WTC11 (cell line): ENCODE data around the gene CCL18. TPM values are rescaled to one million over a fixed set of nuclear protein-coding genes. Genes with fewer than 3 reads are reported as not detected.
"Not testable (repeated sequence)": the region's sequence is repeated elsewhere in the genome, so short reads cannot be mapped to it uniquely, and the experiment has no call there.

ENCODE experiments used
- ATAC-seq: fragments of 200-7000 bp; cut with Tn5 transposase; 2 replicates; pipeline ENCODE4 v1.10.0; 2021; ENCODE audit warnings: mild to moderate bottlenecking, moderate library complexity
- CTCF ChIA-PET: fragments of 300-600 bp; sonication (Branson Sonifier 250); formaldehyde crosslinking; loops from one replicate; lab custom pipeline; 2021; ENCODE audit warnings: antibody characterized with exemption; lab: Charles Lee
- POLR2A ChIA-PET: fragments of 350-600 bp; sonication (Branson Sonifier 250); formaldehyde crosslinking; loops from one replicate; lab custom pipeline; 2021; ENCODE audit warnings: antibody characterized with exemption; lab: Charles Lee
- DNase-seq: peaks from one replicate; pipeline ENCODE4 v3.0.0; 2021; ENCODE audit warnings: low spot score
- H3K27ac Mint-ChIP-seq: 2 replicates; pipeline ENCODE4 v1.8.0; 2021; ENCODE audit warnings: mixed read lengths
- H3K27me3 Mint-ChIP-seq: 2 replicates; pipeline ENCODE4 v1.8.0; 2021; ENCODE audit warnings: low read depth, mild to moderate bottlenecking, moderate library complexity, mixed read lengths
- H3K36me3 Mint-ChIP-seq: 2 replicates; pipeline ENCODE4 v1.8.0; 2021; ENCODE audit warnings: mixed read lengths
- H3K4me1 Mint-ChIP-seq: 2 replicates; pipeline ENCODE4 v1.8.0; 2022; ENCODE audit warnings: mixed read lengths
- H3K4me3 Mint-ChIP-seq: 2 replicates; pipeline ENCODE4 v1.8.0; 2021; ENCODE audit warnings: mild to moderate bottlenecking, moderate library complexity, mixed read lengths
- H3K9me3 Mint-ChIP-seq: 2 replicates; pipeline ENCODE4 v1.8.0; 2021; ENCODE audit warnings: mixed read lengths
- FOXJ3 ChIP-seq: sonication (generic); formaldehyde crosslinking; IDR thresholded peaks from 2 replicates; pipeline ENCODE4 v1.9.0; 2021; ENCODE audit warnings: missing genetic modification reagents, mild to moderate bottlenecking, borderline replicate concordance
- GABPB1 ChIP-seq: sonication (generic); formaldehyde crosslinking; IDR thresholded peaks from 2 replicates; pipeline ENCODE4 v1.8.1; 2023; ENCODE audit warnings: mild to moderate bottlenecking, missing genetic modification reagents
- GRHL2 ChIP-seq: fragments of 250-450 bp; sonication (Bioruptor Pico); IDR thresholded peaks from 2 replicates; pipeline ENCODE4 v1.8.0; 2022; ENCODE audit warnings: mild to moderate bottlenecking, moderate library complexity; ENCODE audit not compliant: insufficient replicate concordance, severe bottlenecking
- GTF2I ChIP-seq: fragments of 250-450 bp; sonication (Bioruptor Pico); conservative IDR thresholded peaks from 2 replicates; pipeline ENCODE4 v1.4.0; 2021; ENCODE audit warnings: mild to moderate bottlenecking
- HMGA2 ChIP-seq: fragments of 250-450 bp; sonication (Bioruptor Pico); IDR thresholded peaks from 2 replicates; pipeline ENCODE4 v1.4.0; 2021; ENCODE audit warnings: mild to moderate bottlenecking, moderate library complexity
- IRF2 ChIP-seq: sonication (generic); formaldehyde crosslinking; IDR thresholded peaks from 2 replicates; pipeline ENCODE4 v1.8.0; 2022; ENCODE audit warnings: low read depth, missing genetic modification reagents, borderline replicate concordance
- JUN ChIP-seq: sonication (generic); formaldehyde crosslinking; IDR thresholded peaks from 2 replicates; pipeline ENCODE4 v1.8.0; 2023; ENCODE audit warnings: mild to moderate bottlenecking, missing genetic modification reagents
- NFATC4 ChIP-seq: fragments of 250-450 bp; sonication (Bioruptor Pico); IDR thresholded peaks from 2 replicates; pipeline ENCODE4 v1.9.0; 2021; ENCODE audit warnings: mild to moderate bottlenecking
- NR2C2 ChIP-seq: sonication (generic); formaldehyde crosslinking; IDR thresholded peaks from 2 replicates; pipeline ENCODE4 v1.8.0; 2022; ENCODE audit warnings: mild to moderate bottlenecking, missing genetic modification reagents
- RELA ChIP-seq: sonication (generic); formaldehyde crosslinking; IDR thresholded peaks from 2 replicates; pipeline ENCODE4 v1.8.1; 2022; ENCODE audit warnings: missing genetic modification reagents, mild to moderate bottlenecking, borderline replicate concordance
- RORB ChIP-seq: fragments of 250-450 bp; sonication (Bioruptor Pico); IDR thresholded peaks from 2 replicates; pipeline ENCODE4 v1.9.0; 2021; ENCODE audit warnings: mild to moderate bottlenecking
- ZNF423 ChIP-seq: fragments of 250-450 bp; sonication (Bioruptor Pico); IDR thresholded peaks from 2 replicates; pipeline ENCODE4 v2.1.2; 2022; ENCODE audit warnings: mild to moderate bottlenecking, moderate library complexity
- total RNA-seq: library from RNA; stranded (reverse); gene quantifications from 3 replicates; pipeline ENCODE4 v1.2.3, GENCODE V29; 2021
- TF ChIP-seq, protein P1 (sequence below): fragments of 250-450 bp; sonication (Bioruptor Pico); conservative IDR thresholded peaks from 2 replicates; pipeline ENCODE4 v1.9.0; 2021; ENCODE audit warnings: mild to moderate bottlenecking
- TF ChIP-seq, protein P2 (sequence below): fragments of 250-450 bp; sonication (Bioruptor Pico); IDR thresholded peaks from 2 replicates; pipeline ENCODE4 v1.9.0; 2021; ENCODE audit warnings: moderate library complexity, mild to moderate bottlenecking, inconsistent platforms, borderline replicate concordance
- TF ChIP-seq, protein P3 (sequence below): sonication (generic); formaldehyde crosslinking; IDR thresholded peaks from 2 replicates; pipeline ENCODE4 v1.8.0; 2022; ENCODE audit warnings: mild to moderate bottlenecking, missing genetic modification reagents
- TF ChIP-seq, protein P4 (sequence below): sonication (generic); formaldehyde crosslinking; IDR thresholded peaks from 2 replicates; pipeline ENCODE4 v1.8.0; 2023; ENCODE audit warnings: missing genetic modification reagents
- TF ChIP-seq, protein P5 (sequence below): sonication (generic); formaldehyde crosslinking; IDR thresholded peaks from 2 replicates; pipeline ENCODE4 v1.8.1; 2023; ENCODE audit warnings: mild to moderate bottlenecking, moderate library complexity, missing genetic modification reagents
- TF ChIP-seq, protein P6 (sequence below): sonication (generic); formaldehyde crosslinking; IDR thresholded peaks from 2 replicates; pipeline ENCODE4 v1.8.1; 2023; ENCODE audit warnings: mild to moderate bottlenecking, missing genetic modification reagents, moderate library complexity

Gene CCL18
- total RNA-seq, 1 experiment from 2014 or later, result not detected

DNA sequence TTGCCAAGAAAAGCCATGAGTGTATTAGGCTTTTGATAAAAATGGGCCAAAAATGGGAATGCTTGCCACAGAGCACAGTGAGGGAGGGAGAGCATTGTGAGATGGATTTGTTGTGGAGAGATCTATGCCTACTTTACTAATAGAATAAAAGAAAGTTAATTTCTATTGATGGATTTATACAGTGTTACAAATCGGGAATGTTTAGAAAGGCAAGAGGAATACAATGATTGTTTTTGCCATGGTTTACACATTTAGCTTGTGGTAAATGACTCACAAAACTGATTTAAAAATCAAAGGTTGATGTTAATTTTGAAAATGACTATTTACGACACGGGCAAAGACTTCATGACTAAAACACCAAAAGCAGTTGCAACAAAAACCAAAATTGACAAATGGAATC lies 56.1 kb downstream of the CCL18 start:
- ChIA-PET POLR2A (no interaction called here), CTCF (interaction anchor here (2.1 to 3.0 kb wide), 2 partner anchors 48 to 151 kb away, joined by 7 to 12 read pairs; no protein-coding TSS in a partner anchor)
- no peak overlapping the region for H3K4me3 Mint-ChIP-seq
- peaks cover 30% of the 10 kb centered on the region for H3K27me3 Mint-ChIP-seq
- no peak overlapping the region for H3K27ac Mint-ChIP-seq
- H3K4me1 Mint-ChIP-seq, result peaks cover 23% of the 10 kb centered on the region
- no peak for DNase-seq
- ATAC-seq, result no peak
- H3K9me3 Mint-ChIP-seq, result peaks cover 21% of the 10 kb centered on the region
- TF ChIP-seq, protein P1, sequence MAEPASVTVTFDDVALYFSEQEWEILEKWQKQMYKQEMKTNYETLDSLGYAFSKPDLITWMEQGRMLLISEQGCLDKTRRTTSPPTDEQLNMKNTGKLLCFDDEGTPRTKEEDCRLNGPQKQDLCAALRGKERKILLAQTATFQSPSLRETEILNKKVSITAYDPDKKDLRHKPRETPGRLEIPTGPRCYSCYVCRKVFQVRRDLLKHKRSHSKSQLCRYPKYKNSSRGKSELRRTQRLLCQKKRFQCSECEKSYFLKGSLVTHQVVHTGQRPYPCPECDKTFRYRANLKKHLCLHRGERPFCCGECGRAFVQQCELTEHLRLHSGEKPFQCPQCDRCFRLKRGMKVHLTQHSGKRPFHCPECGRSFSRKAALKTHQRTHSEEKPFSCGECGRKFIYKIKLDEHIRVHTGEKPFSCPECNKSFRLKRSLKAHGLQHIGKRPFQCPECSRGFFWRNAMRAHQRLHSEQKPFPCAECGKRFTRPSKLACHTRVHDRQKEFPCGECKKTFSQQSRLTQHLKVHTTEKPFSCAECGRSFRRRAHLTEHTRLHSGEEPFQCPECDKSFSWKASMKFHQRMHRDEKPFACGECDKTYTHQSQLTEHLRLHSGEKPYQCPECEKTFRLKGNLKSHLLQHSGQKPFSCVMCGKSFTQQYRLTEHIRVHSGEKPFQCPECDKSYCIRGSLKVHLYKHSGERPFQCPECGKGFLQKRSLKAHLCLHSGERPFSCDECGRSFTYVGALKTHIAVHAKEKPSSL (CRISPR knock-in tag), result no peak
- TF ChIP-seq NR2C2 (CRISPR knock-in tag) (no peak), RELA (no peak), GABPB1 (CRISPR knock-in tag) (no peak), ZNF423 (CRISPR knock-in tag) (no peak), RORB (no peak), IRF2 (CRISPR knock-in tag) (no peak), FOXJ3 (no peak), NFATC4 (CRISPR knock-in tag) (no peak), GTF2I (no peak), HMGA2 (CRISPR knock-in tag) (no peak), GRHL2 (no peak), JUN (no peak)
- TF ChIP-seq, protein P2, sequence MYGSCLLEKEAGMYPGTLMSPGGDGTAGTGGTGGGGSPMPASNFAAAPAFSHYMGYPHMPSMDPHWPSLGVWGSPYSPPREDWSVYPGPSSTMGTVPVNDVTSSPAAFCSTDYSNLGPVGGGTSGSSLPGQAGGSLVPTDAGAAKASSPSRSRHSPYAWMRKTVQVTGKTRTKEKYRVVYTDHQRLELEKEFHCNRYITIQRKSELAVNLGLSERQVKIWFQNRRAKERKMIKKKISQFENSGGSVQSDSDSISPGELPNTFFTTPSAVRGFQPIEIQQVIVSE (CRISPR knock-in tag), result no peak
- TF ChIP-seq, protein P3, sequence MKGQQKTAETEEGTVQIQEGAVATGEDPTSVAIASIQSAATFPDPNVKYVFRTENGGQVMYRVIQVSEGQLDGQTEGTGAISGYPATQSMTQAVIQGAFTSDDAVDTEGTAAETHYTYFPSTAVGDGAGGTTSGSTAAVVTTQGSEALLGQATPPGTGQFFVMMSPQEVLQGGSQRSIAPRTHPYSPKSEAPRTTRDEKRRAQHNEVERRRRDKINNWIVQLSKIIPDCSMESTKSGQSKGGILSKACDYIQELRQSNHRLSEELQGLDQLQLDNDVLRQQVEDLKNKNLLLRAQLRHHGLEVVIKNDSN (CRISPR knock-in tag), result no peak
- TF ChIP-seq, protein P4, sequence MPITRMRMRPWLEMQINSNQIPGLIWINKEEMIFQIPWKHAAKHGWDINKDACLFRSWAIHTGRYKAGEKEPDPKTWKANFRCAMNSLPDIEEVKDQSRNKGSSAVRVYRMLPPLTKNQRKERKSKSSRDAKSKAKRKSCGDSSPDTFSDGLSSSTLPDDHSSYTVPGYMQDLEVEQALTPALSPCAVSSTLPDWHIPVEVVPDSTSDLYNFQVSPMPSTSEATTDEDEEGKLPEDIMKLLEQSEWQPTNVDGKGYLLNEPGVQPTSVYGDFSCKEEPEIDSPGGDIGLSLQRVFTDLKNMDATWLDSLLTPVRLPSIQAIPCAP (CRISPR knock-in tag), result no peak
- TF ChIP-seq, protein P5, sequence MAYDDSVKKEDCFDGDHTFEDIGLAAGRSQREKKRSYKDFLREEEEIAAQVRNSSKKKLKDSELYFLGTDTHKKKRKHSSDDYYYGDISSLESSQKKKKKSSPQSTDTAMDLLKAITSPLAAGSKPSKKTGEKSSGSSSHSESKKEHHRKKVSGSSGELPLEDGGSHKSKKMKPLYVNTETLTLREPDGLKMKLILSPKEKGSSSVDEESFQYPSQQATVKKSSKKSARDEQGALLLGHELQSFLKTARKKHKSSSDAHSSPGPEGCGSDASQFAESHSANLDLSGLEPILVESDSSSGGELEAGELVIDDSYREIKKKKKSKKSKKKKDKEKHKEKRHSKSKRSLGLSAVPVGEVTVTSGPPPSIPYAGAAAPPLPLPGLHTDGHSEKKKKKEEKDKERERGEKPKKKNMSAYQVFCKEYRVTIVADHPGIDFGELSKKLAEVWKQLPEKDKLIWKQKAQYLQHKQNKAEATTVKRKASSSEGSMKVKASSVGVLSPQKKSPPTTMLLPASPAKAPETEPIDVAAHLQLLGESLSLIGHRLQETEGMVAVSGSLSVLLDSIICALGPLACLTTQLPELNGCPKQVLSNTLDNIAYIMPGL (CRISPR knock-in tag), result no peak
- TF ChIP-seq, protein P6, sequence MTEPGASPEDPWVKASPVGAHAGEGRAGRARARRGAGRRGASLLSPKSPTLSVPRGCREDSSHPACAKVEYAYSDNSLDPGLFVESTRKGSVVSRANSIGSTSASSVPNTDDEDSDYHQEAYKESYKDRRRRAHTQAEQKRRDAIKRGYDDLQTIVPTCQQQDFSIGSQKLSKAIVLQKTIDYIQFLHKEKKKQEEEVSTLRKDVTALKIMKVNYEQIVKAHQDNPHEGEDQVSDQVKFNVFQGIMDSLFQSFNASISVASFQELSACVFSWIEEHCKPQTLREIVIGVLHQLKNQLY (CRISPR knock-in tag), result no peak
- TF ChIP-seq, all 79 proteins: peak for 0
- peaks cover 13% of the 10 kb centered on the region for H3K36me3 Mint-ChIP-seq

DNA sequence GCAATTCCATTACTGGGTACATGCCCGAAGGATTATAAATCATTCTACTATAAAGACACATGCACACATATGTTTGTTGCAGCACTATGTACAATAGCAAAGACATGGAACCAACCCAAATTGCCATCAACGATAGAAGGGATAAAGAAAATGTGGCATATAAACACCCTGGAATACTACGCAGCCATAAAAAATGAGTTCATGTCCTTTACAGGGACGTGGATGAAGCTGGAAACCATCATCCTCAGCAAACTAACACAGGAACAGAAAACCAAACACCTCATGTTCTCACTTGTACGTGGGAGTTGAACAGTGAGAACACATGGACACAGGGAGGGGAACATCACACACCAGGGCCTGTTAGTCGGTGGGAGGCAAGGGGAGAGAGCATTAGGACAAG lies 57.0 kb downstream of the CCL18 start:
- Mint-ChIP-seq H3K4me1 (peaks cover 26% of the 10 kb centered on the region), H3K27me3 (peaks cover 34% of the 10 kb centered on the region), H3K9me3 (peaks cover 29% of the 10 kb centered on the region), H3K36me3 (peaks cover 21% of the 10 kb centered on the region)
- CTCF ChIA-PET, ATAC-seq, H3K4me3 Mint-ChIP-seq, POLR2A ChIA-PET, H3K27ac Mint-ChIP-seq, DNase-seq: not testable (repeated sequence)

Other genes with a start within 250 kb of the CCL18 start
- gene HEATR9, start 195.4 kb upstream of the CCL18 start, total RNA-seq, result not detected in 3 replicates
- gene CCL5, start 183.9 kb upstream of the CCL18 start, total RNA-seq, result 0.17 to 0.37 TPM (median 0.27 TPM) in 3 replicates
- gene RDM1, start 133.5 kb upstream of the CCL18 start, total RNA-seq, result 4.7 to 6.4 TPM (median 5.2 TPM) in 3 replicates
- not detected in 3 replicates for gene LYZL6, start 120.6 kb upstream of the CCL18 start, total RNA-seq
- gene CCL16, start 82.8 kb upstream of the CCL18 start, total RNA-seq, result not detected in 3 replicates
- not detected in 3 replicates for gene CCL14, start 77.5 kb upstream of the CCL18 start, total RNA-seq
- gene CCL15, start 62.7 kb upstream of the CCL18 start, total RNA-seq, result not detected in 3 replicates
- not detected in 3 replicates for gene CCL23, start 46.3 kb upstream of the CCL18 start, total RNA-seq
- 0.44 to 0.72 TPM (median 0.55 TPM) in 3 replicates for gene CCL3, start 25.9 kb downstream of the CCL18 start, total RNA-seq
- 0.37 to 1.2 TPM (median 0.48 TPM) in 3 replicates for gene CCL4, start 39.6 kb downstream of the CCL18 start, total RNA-seq
- 6.3 to 7.9 TPM (median 7.7 TPM) in 3 replicates for gene TBC1D3B, start 112.4 kb downstream of the CCL18 start, total RNA-seq
- gene CCL3L1, start 132.5 kb downstream of the CCL18 start, total RNA-seq, result not detected in 3 replicates
- 0.32 TPM in 1 of 3 replicates, not detected in the others for gene CCL4L2, start 146.8 kb downstream of the CCL18 start, total RNA-seq
- gene TBC1D3I, start 200.3 kb downstream of the CCL18 start, total RNA-seq, result 0.27 to 0.53 TPM (median 0.39 TPM) in 3 replicates